Tibial nerve (tissue), 4 donors: Measurements from ENCODE around the gene RGS6.

Experiments used
- EP300 ChIP-seq, 2 donors: sonication (generic); formaldehyde crosslinking; IDR thresholded peaks; one replicate each; pipeline ENCODE4 v1.6.1; 2017; ENCODE audit warnings: antibody characterized with exemption in 2 of 2, mild to moderate bottlenecking in 1 of 2
- POLR2A ChIP-seq, 2 donors: fragments of 450-650 bp; IDR thresholded peaks; one replicate each; pipeline ENCODE4 v1.6.1; 2017; ENCODE audit warnings: antibody characterized with exemption in 2 of 2, mild to moderate bottlenecking in 2 of 2, moderate library complexity in 2 of 2
- TF ChIP-seq, protein P1 (sequence below), 5 experiments: fragments of 200-600 bp in 3 of 5; fragments of 450-650 bp in 2 of 5; sonication (generic) in 3 of 5; IDR thresholded peaks; one replicate each; pipeline ENCODE4 v1.5.1; 2016 to 2019; ENCODE audit warnings: antibody characterized with exemption in 5 of 5, mild to moderate bottlenecking in 3 of 5, moderate library complexity in 2 of 5

DNA sequence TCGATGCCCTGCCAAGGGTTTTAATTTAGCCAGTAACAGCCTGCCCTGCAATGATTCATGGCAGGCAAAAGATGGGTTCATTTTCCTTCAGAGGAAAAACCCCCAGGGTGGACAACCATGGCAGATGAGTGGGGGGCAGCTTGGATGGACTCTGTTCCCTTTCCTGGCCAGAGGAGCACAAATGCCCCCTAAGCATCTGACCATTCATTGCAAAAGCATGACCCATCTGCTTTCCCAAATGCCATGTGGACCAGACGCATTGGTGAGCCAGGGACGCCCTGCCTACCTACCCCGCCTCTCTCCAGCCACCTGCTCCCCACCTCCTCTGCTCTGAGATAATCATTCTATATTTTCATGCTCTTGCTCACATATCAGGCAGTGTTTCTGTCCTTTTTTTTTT lies 679.8 kb downstream of the RGS6 start:
- TF ChIP-seq, protein P1, sequence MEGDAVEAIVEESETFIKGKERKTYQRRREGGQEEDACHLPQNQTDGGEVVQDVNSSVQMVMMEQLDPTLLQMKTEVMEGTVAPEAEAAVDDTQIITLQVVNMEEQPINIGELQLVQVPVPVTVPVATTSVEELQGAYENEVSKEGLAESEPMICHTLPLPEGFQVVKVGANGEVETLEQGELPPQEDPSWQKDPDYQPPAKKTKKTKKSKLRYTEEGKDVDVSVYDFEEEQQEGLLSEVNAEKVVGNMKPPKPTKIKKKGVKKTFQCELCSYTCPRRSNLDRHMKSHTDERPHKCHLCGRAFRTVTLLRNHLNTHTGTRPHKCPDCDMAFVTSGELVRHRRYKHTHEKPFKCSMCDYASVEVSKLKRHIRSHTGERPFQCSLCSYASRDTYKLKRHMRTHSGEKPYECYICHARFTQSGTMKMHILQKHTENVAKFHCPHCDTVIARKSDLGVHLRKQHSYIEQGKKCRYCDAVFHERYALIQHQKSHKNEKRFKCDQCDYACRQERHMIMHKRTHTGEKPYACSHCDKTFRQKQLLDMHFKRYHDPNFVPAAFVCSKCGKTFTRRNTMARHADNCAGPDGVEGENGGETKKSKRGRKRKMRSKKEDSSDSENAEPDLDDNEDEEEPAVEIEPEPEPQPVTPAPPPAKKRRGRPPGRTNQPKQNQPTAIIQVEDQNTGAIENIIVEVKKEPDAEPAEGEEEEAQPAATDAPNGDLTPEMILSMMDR (IDR thresholded peaks at IDR 0.05) = no peak
- TF ChIP-seq POLR2A (IDR thresholded peaks at IDR 0.05) (no peak), EP300 (IDR thresholded peaks at IDR 0.05) (no peak)
